Cortex of kidney (tissue), 1 donor: ENCODE measurements around the gene ZFYVE21.
"Not testable (repeated sequence)": the region's sequence is repeated elsewhere in the genome, so short reads cannot be mapped to it uniquely, and the experiment has no call there.

Source experiments
- DNase-seq: peaks from one replicate; lab custom pipeline; 2025; lab: John Stamatoyannopoulos, UW

ZFYVE21 gene

GRCh38 chr14:103715052-103716000 lies at the start of gene ZFYVE21, which contains the start of gene XRCC3:
Gene ZFYVE21, plus strand, starts transcription at chr14:103715810. Its CDS starts 32 bp downstream, at chr14:103715842.
Gene XRCC3, minus strand, starts transcription at chr14:103715451. Its CDS starts 4,364 bp downstream, at chr14:103711087.
- DNase-seq = peak; percentile 70

- no peak for DNase-seq
Measured at GRCh38 chr14:103667671-103668070, 47.9 kb upstream of the ZFYVE21 start.

GRCh38 chr14:103668117-103668516 lies 47.5 kb upstream of the ZFYVE21 start:
- no peak for DNase-seq

GRCh38 chr14:103669370-103669769 lies 46.2 kb upstream of the ZFYVE21 start:
- DNase-seq = no peak

GRCh38 chr14:103671911-103672310 lies 43.7 kb upstream of the ZFYVE21 start:
- DNase-seq = no peak

- DNase-seq = no peak
Measured at GRCh38 chr14:103675957-103676356, 39.7 kb upstream of the ZFYVE21 start.

- no peak for DNase-seq
Measured at GRCh38 chr14:103676881-103677675, 38.5 kb upstream of the ZFYVE21 start.

- DNase-seq = no peak
Measured at GRCh38 chr14:103679351-103679750, 36.3 kb upstream of the ZFYVE21 start.

- DNase-seq = no peak
Measured at GRCh38 chr14:103680491-103681231, 34.9 kb upstream of the ZFYVE21 start.

GRCh38 chr14:103683139-103683538 lies 32.5 kb upstream of the ZFYVE21 start:
- no peak for DNase-seq

- DNase-seq = no peak
Measured at GRCh38 chr14:103684471-103684870, 31.1 kb upstream of the ZFYVE21 start.

- DNase-seq = no peak
Measured at GRCh38 chr14:103684871-103685270, 30.7 kb upstream of the ZFYVE21 start.

GRCh38 chr14:103685276-103686211 lies 30.1 kb upstream of the ZFYVE21 start:
- DNase-seq = no peak

- no peak for DNase-seq
Measured at GRCh38 chr14:103686831-103687485, 28.7 kb upstream of the ZFYVE21 start.

- DNase-seq = no peak
Measured at GRCh38 chr14:103687712-103688111, 27.9 kb upstream of the ZFYVE21 start.

GRCh38 chr14:103688441-103688840 lies 27.2 kb upstream of the ZFYVE21 start:
- DNase-seq = no peak

GRCh38 chr14:103688906-103689902 lies 26.4 kb upstream of the ZFYVE21 start:
- DNase-seq = no peak

- no peak for DNase-seq
Measured at GRCh38 chr14:103690332-103690731, 25.3 kb upstream of the ZFYVE21 start.

- not testable (repeated sequence) for DNase-seq
Measured at GRCh38 chr14:103691655-103692054, 24.0 kb upstream of the ZFYVE21 start.
